GM11168 (cell line): ENCODE measurements around the gene AP2S1.
"Not testable (repeated sequence)": the region's sequence is repeated elsewhere in the genome, so short reads cannot be mapped to it uniquely, and the experiment has no call there.

Source experiments
- in situ Hi-C: fragments of 300-500 bp; cut with MboI; formaldehyde crosslinking; loops from one replicate; pipeline ENCODE4 v1.12.0; 2022; ENCODE audit warnings: low sequenced_read_pairs; ENCODE audit not compliant: unreplicated experiment

Gene AP2S1

GRCh38 chr19:46812977-46813838, 37.4 kb downstream of the AP2S1 start:
- in situ Hi-C loops: no loop called here

GRCh38 chr19:46809534-46810272, 40.9 kb downstream of the AP2S1 start:
- in situ Hi-C loops: no loop called here

GRCh38 chr19:46806656-46807055, 44.0 kb downstream of the AP2S1 start:
- in situ Hi-C loops: no loop called here

- in situ Hi-C loops: not testable (repeated sequence)
Measured at GRCh38 chr19:46804432-46804831, 46.2 kb downstream of the AP2S1 start.

- in situ Hi-C loops: no loop called here
Measured at GRCh38 chr19:46803555-46803954, 47.1 kb downstream of the AP2S1 start.

GRCh38 chr19:46802152-46802551, 48.5 kb downstream of the AP2S1 start:
- in situ Hi-C loops: no loop called here

GRCh38 chr19:46798713-46799112, 51.9 kb downstream of the AP2S1 start:
- in situ Hi-C loops: no loop called here

- in situ Hi-C loops: no loop called here
Measured at GRCh38 chr19:46797881-46798280, 52.8 kb downstream of the AP2S1 start.

- in situ Hi-C loops: no loop called here
Measured at GRCh38 chr19:46791944-46792343, 58.7 kb downstream of the AP2S1 start.

- in situ Hi-C loops: no loop called here
Measured at GRCh38 chr19:46789371-46789770, 61.3 kb downstream of the AP2S1 start.

GRCh38 chr19:46788968-46789338, 61.7 kb downstream of the AP2S1 start:
- in situ Hi-C loops: no loop called here

- in situ Hi-C loops: no loop called here
Measured at GRCh38 chr19:46788262-46788967, 62.2 kb downstream of the AP2S1 start, which contains the start of gene SLC1A5. TSS of gene SLC1A5 (minus strand) at chr19:46788594. CDS start at chr19:46787965, 629 bp downstream.
